DOHH2 (cell line): ENCODE data around the gene KIF21B.

Experiments used
- CTCF ChIP-seq: fragments of 200-600 bp; sonication (generic); IDR thresholded peaks from one replicate; pipeline ENCODE4 v1.5.1; 2014; ENCODE audit warnings: antibody characterized with exemption, mild to moderate bottlenecking, low read depth, low read length; ENCODE audit not compliant: poor library complexity, severe bottlenecking
- EZH2phosphoT487 ChIP-seq: fragments of 200-600 bp; sonication (generic); IDR thresholded peaks from 2 replicates; pipeline ENCODE4 v1.6.1; 2017; ENCODE audit warnings: borderline replicate concordance, mild to moderate bottlenecking, antibody characterized with exemption, low read length, moderate library complexity, mixed read lengths

- TF ChIP-seq CTCF (no peak), EZH2phosphoT487 (no peak)
Measured at GRCh38 chr1:200966934-200967333, 56.6 kb downstream of the KIF21B start.
